HepG2 (cell line): ENCODE results near the gene DPEP1. TPM values are rescaled to one million over a fixed set of nuclear protein-coding genes. Genes with fewer than 3 reads are reported as not detected.

ENCODE experiments used
- ATAC-seq: fragments of 200-7000 bp; cut with Tn5 transposase; 3 replicates; pipeline ENCODE4 v1.9.1; 2020; ENCODE audit warnings: mild to moderate bottlenecking, moderate library complexity
- BruUV-seq: library from RNA; stranded (reverse); fragments of 400-500 nt; replicated peaks from 2 replicates; lab custom pipeline; 2021; lab: Mats Ljungman, UMichigan
- CTCF ChIA-PET: fragments of 300-600 bp; formaldehyde crosslinking; extraction: SDS; loops from one replicate; lab custom pipeline; 2021; ENCODE audit warnings: low total read pairs, inconsistent platforms, low intra/inter-chr PET ratio; lab: Yijun Ruan, JAX
- POLR2A ChIA-PET: fragments of 350-600 bp; sonication (Branson Sonifier 250); formaldehyde crosslinking; loops from one replicate; lab custom pipeline; 2020; ENCODE audit warnings: antibody characterized with exemption, inconsistent platforms; lab: Yijun Ruan, JAX
- DNase-seq: peaks from one replicate; pipeline ENCODE4 v3.0.0-alpha.2; 2015; ENCODE audit warnings: low spot score
- FAIRE-seq: peaks from 3 replicates; lab custom pipeline; 2011; peaks lifted over from hg19 to GRCh38; lab: Jason Lieb, UNC
- H2AFZ ChIP-seq: one replicate; pipeline ENCODE4 v1.6.1; 2011; ENCODE audit warnings: low read length, inconsistent platforms
- H3K27ac ChIP-seq: fragments of 300-600 bp; 3 replicates; pipeline ENCODE4 v1.8.0; 2011; ENCODE audit warnings: mixed run types, mild to moderate bottlenecking, mixed read lengths, low read length, inconsistent platforms; ENCODE audit not compliant: insufficient read depth; ENCODE audit errors: extremely low read length
- H3K27me3 ChIP-seq, 2 experiments: fragments of 200-600 bp in 1 of 2; 2 replicates in 1 of 2; 3 replicates in 1 of 2; pipeline versions ENCODE4 v1.6.0 to v1.8.0; 2011; ENCODE audit warnings: low read length in 2 of 2, mild to moderate bottlenecking in 2 of 2, moderate library complexity in 2 of 2, inconsistent platforms in 1 of 2; ENCODE audit not compliant: insufficient read depth in 2 of 2, control insufficient read depth in 1 of 2
- H3K36me3 ChIP-seq, 2 experiments: fragments of 200-600 bp in 1 of 2; replicated peaks in 1 of 2; 2 replicates in 1 of 2; 3 replicates in 1 of 2; pipeline versions ENCODE4 v1.5.1 to v1.8.0; 2011; ENCODE audit warnings: low read length in 2 of 2, inconsistent platforms in 1 of 2; ENCODE audit not compliant: insufficient read depth in 2 of 2, control insufficient read depth in 1 of 2
- H3K4me1 ChIP-seq: 2 replicates; pipeline ENCODE4 v1.5.1; 2012; ENCODE audit warnings: low read length, inconsistent platforms; ENCODE audit not compliant: insufficient read depth
- H3K4me2 ChIP-seq: 2 replicates; pipeline ENCODE4 v1.6.0; 2011; ENCODE audit warnings: low read depth, low read length, inconsistent platforms
- H3K4me3 ChIP-seq, 3 experiments: fragments of 200-600 bp in 1 of 3; sonication (generic), shearing (Covaris generic) in 1 of 3; replicated peaks in 1 of 3; 2 replicates each; pipeline ENCODE4 v1.5.1; 2011 to 2016; ENCODE audit warnings: low read length in 3 of 3, inconsistent platforms in 2 of 3, low read depth in 2 of 3, mild to moderate bottlenecking in 2 of 3, control low read depth in 1 of 3, mixed read lengths in 1 of 3; ENCODE audit not compliant: insufficient read depth in 1 of 3
- H3K79me2 ChIP-seq: one replicate; pipeline ENCODE4 v1.6.1; 2011; ENCODE audit warnings: low read length, inconsistent platforms; ENCODE audit not compliant: insufficient read depth
- H3K9ac ChIP-seq: 2 replicates; pipeline ENCODE4 v1.6.0; 2011; ENCODE audit warnings: mild to moderate bottlenecking, low read depth, low read length, inconsistent platforms; ENCODE audit not compliant: insufficient read depth
- H3K9me3 ChIP-seq: 2 replicates; pipeline ENCODE4 v1.5.1; 2012; ENCODE audit warnings: mild to moderate bottlenecking, low read length
- H4K20me1 ChIP-seq: 2 replicates; pipeline ENCODE4 v1.6.0; 2011; ENCODE audit warnings: inconsistent platforms, mild to moderate bottlenecking, low read length, moderate library complexity; ENCODE audit not compliant: insufficient read depth
- ARNT2 ChIP-seq: sonication (generic); formaldehyde crosslinking; IDR thresholded peaks from 2 replicates; pipeline ENCODE4 v1.8.0; 2022; ENCODE audit warnings: mild to moderate bottlenecking, low read depth, missing genetic modification reagents, moderate library complexity
- BCLAF1 ChIP-seq: fragments of 450-650 bp; IDR thresholded peaks from 2 replicates; pipeline ENCODE4 v1.6.1; 2017; ENCODE audit warnings: mild to moderate bottlenecking
- DMAP1 ChIP-seq: IDR thresholded peaks from 2 replicates; pipeline ENCODE4 v1.6.1; 2016
- E2F5 ChIP-seq: sonication (generic); formaldehyde crosslinking; conservative IDR thresholded peaks from 2 replicates; pipeline ENCODE4 v1.4.0; 2020; ENCODE audit warnings: missing genetic modification reagents
- HINFP ChIP-seq: sonication (generic); formaldehyde crosslinking; IDR thresholded peaks from 2 replicates; pipeline ENCODE4 v1.4.0; 2020; ENCODE audit warnings: low read depth, mild to moderate bottlenecking, missing genetic modification reagents
- PAX8 ChIP-seq: sonication (generic); formaldehyde crosslinking; IDR thresholded peaks from 2 replicates; pipeline ENCODE4 v1.8.0; 2022; ENCODE audit warnings: mild to moderate bottlenecking, missing genetic modification reagents, borderline replicate concordance
- REPIN1 ChIP-seq: sonication (generic); formaldehyde crosslinking; IDR thresholded peaks from 2 replicates; pipeline ENCODE4 v1.8.0; 2022; ENCODE audit warnings: missing genetic modification reagents, low read depth, mild to moderate bottlenecking, borderline replicate concordance
- RFX1 ChIP-seq: fragments of 450-650 bp; IDR thresholded peaks from 2 replicates; pipeline ENCODE4 v1.6.1; 2017
- ZKSCAN8 ChIP-seq: IDR thresholded peaks from 2 replicates; pipeline ENCODE4 v1.6.1; 2016; ENCODE audit warnings: borderline replicate concordance, missing genetic modification reagents, missing compliant biosample characterization
- ZNF639 ChIP-seq: conservative IDR thresholded peaks from 2 replicates; pipeline ENCODE4 v1.6.1; 2018; ENCODE audit warnings: missing genetic modification reagents
- ZNF772 ChIP-seq: sonication (generic); formaldehyde crosslinking; IDR thresholded peaks from 2 replicates; pipeline ENCODE4 v1.5.0; 2020; ENCODE audit warnings: mild to moderate bottlenecking, missing genetic modification reagents
- ZNF83 ChIP-seq: sonication (generic); formaldehyde crosslinking; IDR thresholded peaks from 2 replicates; pipeline ENCODE4 v1.4.0; 2020; ENCODE audit warnings: missing genetic modification reagents, mild to moderate bottlenecking, borderline replicate concordance
- WGBS: methylation state at CpG from one replicate; pipeline ENCODE4 v1.1.6; 2017; ENCODE audit warnings: low lambda C conversion rate; 5-methylcytosine and 5-hydroxymethylcytosine counted together
- in situ Hi-C: cut with HindIII; loops from 2 replicates; pipeline ENCODE4 v1.10.0; 2017; ENCODE audit warnings: low pct_unique_long_range_greater_than_20kb; ENCODE audit not compliant: extremely low pct_ligation_motif_present
- intact Hi-C: fragments of 100-400 bp; cut with micrococcal nuclease; formaldehyde crosslinking; loops from one replicate; pipeline ENCODE4 v1.10.0; 2022; ENCODE audit not compliant: unreplicated experiment
- polyA plus RNA-seq, 8 experiments: library from polyadenylated mRNA; depleted of rRNA in 3 of 8; stranded (reverse) in 7 of 8; unstranded in 1 of 8; fragments of >200 nt; fragmentation: Illumina TruSeq in 4 of 8; extraction: Trizol in 4 of 8; gene quantifications; 2 replicates each; pipeline versions ENCODE4 v1.2.1 to v1.2.3, GENCODE V29; 2011 to 2016; ENCODE audit warnings: low read depth in 4 of 8, missing spikeins in 1 of 8, mixed read lengths in 1 of 8; ENCODE audit not compliant: insufficient read depth in 1 of 8
- total RNA-seq, 5 experiments: library from RNA; depleted of rRNA; stranded (reverse); fragments of >200 nt; fragmentation: Illumina TruSeq; extraction: Trizol; gene quantifications; 2 replicates each; pipeline ENCODE4 v1.2.3, GENCODE V29; 2016; ENCODE audit warnings: low read depth in 1 of 5

DPEP1 gene
- total and polyA plus RNA-seq, 2 of the 13 experiments (the other 11 are each of a cell fraction or from before 2014, with no cell fraction given): 37.6 to 52.2 TPM

- TF ChIP-seq REPIN1 (CRISPR knock-in tag) (no peak), E2F5 (no peak), ARNT2 (CRISPR knock-in tag) (no peak), ZNF83 (CRISPR knock-in tag) (no peak), HINFP (no peak), PAX8 (CRISPR knock-in tag) (no peak), ZNF772 (CRISPR knock-in tag) (no peak), ZNF639 (CRISPR knock-in tag) (no peak)
Measured at GRCh38 chr16:89596957-89597649, 16.3 kb upstream of the DPEP1 start (continued).

- BruUV-seq: no TSS peak
- Histone ChIP-seq H3K4me3 (no peak overlapping the region), H3K27ac (no peak overlapping the region), H4K20me1 (no peaks in the 10 kb centered on the region), H3K4me1 (peaks cover 21% of the 10 kb centered on the region; the same call in 1 of the 2 replicates), H3K9ac (no peak overlapping the region), H3K79me2 (no peaks in the 10 kb centered on the region), H3K27me3 (peaks cover 12 to 34% of the 10 kb centered on the region in 2 experiments; a peak in 4 of 5 replicates), H3K9me3 (no peaks in the 10 kb centered on the region), H3K36me3 (no peaks in the 10 kb centered on the region), H3K4me2 (no peak overlapping the region), H2AFZ (no peak overlapping the region)
- TF ChIP-seq BCLAF1 (no peak), ZKSCAN8 (CRISPR knock-in tag) (no peak), RFX1 (peak; percentile 17; the same call in 1 of the 2 replicates), DMAP1 (no peak)
- ATAC-seq: no peak
- intact Hi-C loops (no loop called here), in situ Hi-C loops (no loop called here)
- no peak for FAIRE-seq
- 44% methylated on average over 14 of the region's 14 CpGs for WGBS
- no peak for DNase-seq
- CTCF ChIA-PET: no interaction called here
- POLR2A ChIA-PET: no interaction called here
Measured at GRCh38 chr16:89598199-89598598, 15.2 kb upstream of the DPEP1 start.
